ENCODE results near the gene ZNF37A.
"Not testable (repeated sequence)": the region's sequence is repeated elsewhere in the genome, so short reads cannot be mapped to it uniquely, and the experiment has no call there.

Gene ZNF37A

DNA sequence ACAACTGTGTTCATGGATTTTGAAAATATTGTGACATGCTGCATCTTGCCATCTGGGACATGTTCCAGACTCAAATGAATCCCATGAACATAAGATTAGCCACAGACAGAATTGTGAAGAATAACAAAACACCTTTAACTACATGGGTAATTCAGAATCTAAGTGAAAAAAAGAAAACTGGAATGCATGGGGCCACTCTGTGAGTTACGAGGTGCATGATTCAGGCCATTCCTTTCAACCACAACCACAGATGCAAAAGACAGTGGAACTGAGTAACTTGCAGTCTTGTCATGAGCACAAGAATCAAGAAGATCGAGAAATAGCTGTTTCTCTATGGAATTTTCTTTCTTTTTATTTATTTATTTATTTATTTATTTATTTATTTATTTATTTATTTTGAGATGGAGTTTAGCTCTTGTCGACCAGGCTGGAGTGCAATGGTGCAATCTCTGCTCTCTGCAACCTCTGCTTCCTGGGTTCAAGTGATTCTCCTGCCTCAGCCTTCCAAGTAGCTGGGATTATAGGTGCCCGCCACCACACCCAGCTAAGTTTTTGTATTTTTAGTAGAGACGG is 56.8 kb downstream of the ZNF37A start:
- not testable (repeated sequence) for DNase-seq

DNA sequence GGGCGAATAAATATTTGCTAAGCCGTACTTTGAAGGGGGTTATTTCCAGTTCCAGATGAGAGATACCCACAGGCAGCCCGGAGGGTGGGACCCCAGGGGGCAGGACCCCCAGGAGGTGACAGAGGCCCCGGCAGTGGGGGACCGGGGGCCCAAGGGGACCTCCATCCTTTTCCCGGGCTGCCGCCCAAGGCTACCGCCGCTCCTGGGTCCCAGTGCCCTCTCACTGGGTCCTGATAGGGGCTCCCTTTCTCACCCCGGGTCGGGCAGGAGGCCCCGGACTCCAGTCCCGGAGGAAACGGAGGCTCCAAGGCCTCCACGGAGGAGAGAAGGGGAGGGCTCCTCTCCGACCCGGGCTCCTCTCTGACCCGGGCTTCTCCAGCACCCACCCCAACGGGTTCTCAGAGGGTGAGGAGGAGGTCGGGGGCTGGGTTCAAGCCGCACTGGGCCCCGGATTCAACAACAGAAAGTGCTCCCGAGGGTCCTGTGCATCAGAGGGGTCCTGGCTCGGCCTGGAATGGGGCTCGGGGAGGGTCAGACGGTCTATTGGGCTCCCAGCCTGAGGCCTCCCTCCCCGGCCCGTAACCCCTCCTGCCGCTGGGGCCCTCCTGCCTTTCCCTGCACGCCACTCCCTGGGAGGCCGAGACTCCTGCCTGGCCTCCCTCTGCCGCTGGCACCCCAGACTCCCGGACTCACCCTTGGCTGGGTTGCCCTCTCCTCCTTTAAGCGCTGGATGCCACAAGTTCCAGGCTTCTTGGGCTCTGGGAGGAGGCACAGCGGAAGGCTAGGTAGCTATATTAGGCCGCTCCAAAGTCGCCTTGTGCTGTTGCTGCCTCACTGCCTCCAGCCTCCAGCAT is 62.5 kb downstream of the ZNF37A start:
- DNase-seq, result no peak

DNA sequence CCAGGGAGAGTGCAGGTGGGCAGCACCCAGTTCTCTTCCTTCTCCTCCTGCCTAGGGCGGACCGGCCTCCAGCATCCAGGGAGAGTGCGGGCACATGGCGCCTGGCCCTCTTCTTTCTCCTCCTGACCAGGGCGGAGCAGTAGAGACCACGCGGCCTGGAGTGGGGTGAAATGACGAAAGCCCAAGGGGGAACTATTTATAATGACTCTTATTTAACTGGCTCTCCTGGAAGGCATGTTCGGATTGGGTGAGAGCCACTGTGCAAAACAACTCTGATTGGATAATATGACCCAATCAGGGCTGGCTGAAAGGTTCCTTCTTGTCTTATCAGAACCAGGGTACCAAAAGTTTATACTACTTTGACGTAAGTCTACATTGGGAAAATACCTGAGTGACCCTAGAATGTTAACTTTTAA is 63.1 kb downstream of the ZNF37A start:
- DNase-seq, result no peak

- no peak for DNase-seq
Observed at GRCh38 chr10:38159004-38159403, 64.9 kb downstream of the ZNF37A start.

- no peak for DNase-seq
Observed at GRCh38 chr10:38163617-38164016, 69.5 kb downstream of the ZNF37A start.

GRCh38 chr10:38174336-38174735 is 80.2 kb downstream of the ZNF37A start:
- DNase-seq, result no peak

GRCh38 chr10:38184477-38184876 is 90.3 kb downstream of the ZNF37A start:
- DNase-seq, result no peak

Data from AML-193 (cell line).